ENCODE data around the gene MAP3K4.

DNA sequence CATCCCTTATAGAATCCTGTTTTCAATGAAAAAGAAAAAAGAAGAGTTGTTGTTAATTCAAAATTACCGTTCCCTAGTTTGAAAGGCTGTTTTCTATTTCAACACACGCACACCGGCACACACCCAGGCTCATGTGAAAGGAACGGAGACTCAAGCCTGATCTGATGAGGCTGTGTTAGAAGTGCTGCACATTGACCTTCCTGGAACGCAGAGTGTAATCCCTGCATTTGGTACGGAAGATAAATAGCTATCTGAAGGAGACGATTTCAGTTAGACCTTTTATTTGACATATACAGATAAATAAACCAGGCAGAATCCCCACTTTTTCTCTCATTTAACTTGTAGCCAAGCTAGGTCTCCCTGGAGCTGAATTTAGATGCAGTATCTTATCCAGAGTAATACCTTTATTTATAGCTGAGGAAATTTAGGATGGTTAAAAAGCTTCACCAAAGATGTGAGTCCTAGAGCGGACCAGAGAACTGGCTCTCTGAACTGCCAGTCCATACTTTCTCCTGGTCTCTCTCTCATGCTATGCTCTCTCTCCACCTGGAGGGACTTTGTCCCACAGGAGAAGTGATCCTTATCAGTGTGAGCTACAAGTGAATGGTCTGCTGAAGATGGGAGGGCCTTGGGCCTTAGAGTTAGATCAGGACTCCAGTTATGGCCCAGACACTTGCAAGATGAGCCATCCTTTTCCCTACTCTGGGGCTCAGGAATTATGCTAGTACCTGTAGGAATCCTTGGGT is 30.6 kb downstream of the MAP3K4 start:
- TF ChIP-seq POLR2A (IDR thresholded peaks at IDR 0.05) = no peak
- TF ChIP-seq, protein P1, sequence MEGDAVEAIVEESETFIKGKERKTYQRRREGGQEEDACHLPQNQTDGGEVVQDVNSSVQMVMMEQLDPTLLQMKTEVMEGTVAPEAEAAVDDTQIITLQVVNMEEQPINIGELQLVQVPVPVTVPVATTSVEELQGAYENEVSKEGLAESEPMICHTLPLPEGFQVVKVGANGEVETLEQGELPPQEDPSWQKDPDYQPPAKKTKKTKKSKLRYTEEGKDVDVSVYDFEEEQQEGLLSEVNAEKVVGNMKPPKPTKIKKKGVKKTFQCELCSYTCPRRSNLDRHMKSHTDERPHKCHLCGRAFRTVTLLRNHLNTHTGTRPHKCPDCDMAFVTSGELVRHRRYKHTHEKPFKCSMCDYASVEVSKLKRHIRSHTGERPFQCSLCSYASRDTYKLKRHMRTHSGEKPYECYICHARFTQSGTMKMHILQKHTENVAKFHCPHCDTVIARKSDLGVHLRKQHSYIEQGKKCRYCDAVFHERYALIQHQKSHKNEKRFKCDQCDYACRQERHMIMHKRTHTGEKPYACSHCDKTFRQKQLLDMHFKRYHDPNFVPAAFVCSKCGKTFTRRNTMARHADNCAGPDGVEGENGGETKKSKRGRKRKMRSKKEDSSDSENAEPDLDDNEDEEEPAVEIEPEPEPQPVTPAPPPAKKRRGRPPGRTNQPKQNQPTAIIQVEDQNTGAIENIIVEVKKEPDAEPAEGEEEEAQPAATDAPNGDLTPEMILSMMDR (IDR thresholded peaks at IDR 0.05 in 8 of 11, conservative IDR thresholded peaks at IDR 0.05 in 3 of 11) = no peak
- no peak for TF ChIP-seq POLR2AphosphoS5 (IDR thresholded peaks at IDR 0.05)

Measured in spleen (tissue), 7 donors.